T1000 (cell line): ENCODE results near the gene SEC63.
"Not testable (repeated sequence)": the region's sequence is repeated elsewhere in the genome, so short reads cannot be mapped to it uniquely, and the experiment has no call there.

Experiments
- DNase-seq: peaks from one replicate; lab custom pipeline; 2025; ENCODE audit warnings: mixed read lengths; lab: John Stamatoyannopoulos, UW

SEC63 gene, protein sequence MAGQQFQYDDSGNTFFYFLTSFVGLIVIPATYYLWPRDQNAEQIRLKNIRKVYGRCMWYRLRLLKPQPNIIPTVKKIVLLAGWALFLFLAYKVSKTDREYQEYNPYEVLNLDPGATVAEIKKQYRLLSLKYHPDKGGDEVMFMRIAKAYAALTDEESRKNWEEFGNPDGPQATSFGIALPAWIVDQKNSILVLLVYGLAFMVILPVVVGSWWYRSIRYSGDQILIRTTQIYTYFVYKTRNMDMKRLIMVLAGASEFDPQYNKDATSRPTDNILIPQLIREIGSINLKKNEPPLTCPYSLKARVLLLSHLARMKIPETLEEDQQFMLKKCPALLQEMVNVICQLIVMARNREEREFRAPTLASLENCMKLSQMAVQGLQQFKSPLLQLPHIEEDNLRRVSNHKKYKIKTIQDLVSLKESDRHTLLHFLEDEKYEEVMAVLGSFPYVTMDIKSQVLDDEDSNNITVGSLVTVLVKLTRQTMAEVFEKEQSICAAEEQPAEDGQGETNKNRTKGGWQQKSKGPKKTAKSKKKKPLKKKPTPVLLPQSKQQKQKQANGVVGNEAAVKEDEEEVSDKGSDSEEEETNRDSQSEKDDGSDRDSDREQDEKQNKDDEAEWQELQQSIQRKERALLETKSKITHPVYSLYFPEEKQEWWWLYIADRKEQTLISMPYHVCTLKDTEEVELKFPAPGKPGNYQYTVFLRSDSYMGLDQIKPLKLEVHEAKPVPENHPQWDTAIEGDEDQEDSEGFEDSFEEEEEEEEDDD

GRCh38 chr6:107957909-107958688 lies at the start of gene SEC63:
Gene SEC63, minus strand, starts transcription at chr6:107958208. Its CDS starts 199 bp downstream, at chr6:107958009.
- peak; percentile 93 for DNase-seq

DNA sequence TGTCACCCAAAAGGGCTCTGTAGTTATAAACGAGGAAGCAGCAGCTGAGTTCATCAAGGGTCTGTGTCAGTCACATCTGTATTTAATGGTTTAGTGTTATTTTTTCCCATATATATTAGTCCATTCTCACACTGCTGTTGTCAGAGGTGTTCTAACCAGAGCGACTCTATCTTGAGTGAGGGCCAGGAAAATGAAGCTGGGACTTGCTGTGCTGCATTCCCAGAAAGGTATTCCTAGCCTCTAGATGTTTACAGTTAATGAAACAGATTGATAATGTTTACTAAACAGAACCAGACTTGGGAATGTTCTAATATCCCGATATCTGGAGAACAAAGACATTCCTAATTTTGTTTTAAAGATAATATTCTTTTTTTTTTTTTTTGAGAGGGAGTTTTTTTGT lies 48.0 kb upstream of the SEC63 start:
- DNase-seq: no peak

DNA sequence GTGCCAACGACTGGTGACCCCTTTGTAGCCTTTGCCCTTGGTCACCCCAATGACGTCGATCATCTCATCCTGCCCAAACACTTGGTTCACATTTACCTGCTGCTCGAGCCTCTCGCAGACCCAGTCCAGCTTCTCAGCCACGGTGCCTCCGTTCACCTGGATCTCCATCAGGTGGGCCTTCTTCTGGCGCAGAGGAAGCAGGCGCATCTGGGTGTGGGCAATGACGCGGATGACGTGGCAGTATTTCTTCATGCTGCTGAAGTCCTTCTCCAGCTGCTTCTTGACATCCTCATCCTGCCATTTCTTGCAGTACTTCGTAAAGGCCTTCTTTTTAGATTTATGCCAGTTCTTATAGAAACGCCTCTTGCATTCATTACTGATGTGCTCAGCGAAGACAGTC lies 46.9 kb upstream of the SEC63 start:
- DNase-seq: no peak

- no peak for DNase-seq
These were observed 44.6 kb upstream of the SEC63 start for GRCh38 chr6:108002365-108003221.

- no peak for DNase-seq
These were observed 43.8 kb upstream of the SEC63 start for GRCh38 chr6:108001696-108002231.

GRCh38 chr6:108000259-108000658 lies 42.3 kb upstream of the SEC63 start:
- DNase-seq: not testable (repeated sequence)

GRCh38 chr6:107999341-107999740 lies 41.3 kb upstream of the SEC63 start:
- no peak for DNase-seq

DNA sequence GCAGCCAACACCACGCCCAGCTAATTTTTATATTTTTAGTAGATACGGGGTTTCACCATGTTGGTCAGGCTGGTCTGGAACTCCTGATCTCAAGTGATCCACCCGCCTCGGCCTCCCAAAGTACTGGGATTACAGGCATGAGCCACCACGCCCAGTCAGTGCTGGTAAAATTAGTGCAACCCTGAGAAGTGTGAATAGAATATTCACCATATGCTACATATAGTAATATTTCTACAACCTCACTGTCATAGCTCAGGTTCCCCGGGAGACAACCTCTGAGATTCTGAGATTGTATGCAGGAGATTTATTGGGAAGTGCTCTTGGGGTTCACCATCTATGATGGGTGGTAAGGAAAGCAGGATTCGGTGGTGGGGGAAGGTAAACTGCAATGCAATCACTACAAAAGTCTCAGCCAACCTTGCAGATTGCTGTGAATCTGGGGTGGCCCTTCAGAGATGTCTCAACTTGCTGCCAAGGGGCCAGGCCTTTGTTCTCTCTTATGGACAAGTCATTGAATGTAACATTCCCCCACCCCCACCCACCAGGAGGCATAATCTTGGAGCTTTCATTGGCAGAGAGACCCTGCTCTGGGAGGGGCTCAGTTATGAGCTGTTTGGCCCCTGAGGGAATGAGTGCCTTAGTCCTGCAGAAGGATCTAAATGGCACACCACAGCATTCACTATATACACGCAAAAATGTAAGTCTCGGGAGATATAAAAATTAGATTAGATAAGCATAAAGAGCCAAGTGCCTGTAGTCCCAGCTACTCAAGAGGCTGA lies 34.0 kb upstream of the SEC63 start:
- DNase-seq: no peak

DNA sequence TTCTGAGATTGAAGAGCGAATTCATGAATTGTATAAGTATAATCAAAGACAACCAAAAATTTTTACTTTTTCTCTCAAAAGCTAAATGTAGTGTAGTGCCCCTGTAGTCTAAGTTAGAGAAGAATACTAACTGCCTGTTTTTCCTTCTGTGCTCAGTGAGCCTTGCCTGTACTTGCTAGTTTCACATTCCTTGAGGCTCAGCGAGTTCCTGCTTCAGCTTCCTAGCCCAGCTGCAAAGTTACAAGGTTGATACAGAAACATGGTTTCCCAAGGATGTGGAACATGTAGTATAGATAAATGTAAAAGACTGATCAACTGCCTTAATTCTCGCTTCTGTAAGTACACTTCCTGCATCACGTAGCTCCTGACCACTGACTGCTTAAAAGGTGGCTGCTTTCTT lies 33.1 kb upstream of the SEC63 start:
- DNase-seq: no peak

- DNase-seq: not testable (repeated sequence)
These were observed 32.6 kb upstream of the SEC63 start for GRCh38 chr6:107990587-107990986.

GRCh38 chr6:107989166-107990094 lies 31.4 kb upstream of the SEC63 start:
- DNase-seq: no peak

DNA sequence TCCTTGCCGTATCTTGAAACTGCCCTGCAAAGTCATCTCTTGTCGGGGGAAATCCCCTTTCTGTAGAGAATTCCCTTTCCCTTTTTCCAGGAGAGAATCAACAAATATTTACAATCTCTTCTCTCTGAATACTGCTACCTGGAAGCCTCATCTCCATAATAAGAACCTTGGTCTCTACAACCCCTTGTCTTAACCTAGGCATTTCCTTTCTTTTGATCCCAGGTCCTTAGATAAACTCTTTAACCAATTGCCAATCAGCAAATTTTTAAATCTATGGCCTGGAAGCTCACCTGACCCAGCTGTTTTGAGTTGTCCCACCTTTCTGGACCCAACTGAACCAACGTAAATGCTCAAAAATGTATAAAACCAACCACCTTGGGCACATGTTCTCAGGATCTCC lies 30.6 kb upstream of the SEC63 start:
- no peak for DNase-seq

DNA sequence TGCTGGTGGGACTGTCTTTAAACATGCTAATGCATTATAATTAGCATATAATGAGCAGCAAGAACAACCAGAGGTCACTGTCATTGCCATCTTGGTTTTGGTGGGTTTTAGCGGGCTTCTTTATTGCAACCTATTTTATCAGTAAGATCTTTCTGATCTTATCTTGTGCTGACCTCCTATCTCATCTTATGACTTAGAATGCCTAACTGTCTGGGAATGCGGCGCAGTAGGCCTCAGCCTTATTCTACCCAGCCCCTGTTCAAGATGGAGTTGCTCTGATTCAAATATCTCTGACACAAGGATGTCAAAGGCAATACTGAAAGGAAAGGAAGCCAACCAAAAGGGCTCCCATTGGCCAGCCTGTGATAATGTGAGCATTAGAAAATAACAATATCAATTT lies 29.8 kb upstream of the SEC63 start:
- no peak for DNase-seq

DNA sequence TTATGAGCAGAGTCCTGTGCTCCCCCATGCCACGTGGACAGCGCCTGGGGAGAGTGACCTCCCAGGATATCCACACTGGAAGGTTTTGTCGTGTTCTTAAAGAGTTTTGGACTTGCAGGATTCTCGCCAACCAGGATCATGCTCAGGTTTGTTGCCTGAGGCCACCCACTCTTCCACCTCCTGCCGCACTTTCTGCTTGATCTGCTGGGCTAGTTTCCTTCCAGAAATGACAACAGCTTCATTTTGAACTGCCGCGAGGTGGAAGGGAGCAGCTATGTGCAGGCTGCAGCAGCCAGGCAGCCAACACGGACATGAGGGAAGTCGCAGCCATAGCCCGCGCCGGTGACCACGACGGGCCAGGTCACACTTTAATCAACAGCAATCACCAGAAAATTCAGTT lies 27.7 kb upstream of the SEC63 start:
- DNase-seq: no peak

- DNase-seq: no peak
These were observed 25.8 kb upstream of the SEC63 start for GRCh38 chr6:107983811-107984210.

GRCh38 chr6:107982486-107982885 lies 24.5 kb upstream of the SEC63 start:
- DNase-seq: no peak

- DNase-seq: no peak
These were observed 23.7 kb upstream of the SEC63 start for GRCh38 chr6:107981695-107982094.

- no peak for DNase-seq
These were observed 19.3 kb upstream of the SEC63 start for GRCh38 chr6:107977283-107977682.

- DNase-seq: no peak
These were observed 18.3 kb upstream of the SEC63 start for GRCh38 chr6:107976155-107976783.
